Medulla oblongata (tissue), 1 donor: ENCODE measurements around the gene FLT4.

Source experiments
- DNase-seq: peaks from one replicate; pipeline ENCODE4 v3.0.0-alpha.2; 2015; ENCODE audit errors: extremely low spot score

The FLT4 gene

GRCh38 chr5:180642181-180642775, 7.1 kb downstream of the FLT4 start:
- no peak for DNase-seq

- no peak for DNase-seq
Measured at GRCh38 chr5:180641566-180641900, 7.9 kb downstream of the FLT4 start.

GRCh38 chr5:180640861-180641565, 8.4 kb downstream of the FLT4 start:
- no peak for DNase-seq

- DNase-seq: no peak
Measured at GRCh38 chr5:180640611-180640860, 8.9 kb downstream of the FLT4 start.

- DNase-seq: no peak
Measured at GRCh38 chr5:180639741-180640610, 9.4 kb downstream of the FLT4 start.

GRCh38 chr5:180639287-180639686, 10.1 kb downstream of the FLT4 start:
- DNase-seq: no peak

GRCh38 chr5:180637962-180638680, 11.3 kb downstream of the FLT4 start:
- DNase-seq: no peak

GRCh38 chr5:180636403-180637075, 12.9 kb downstream of the FLT4 start:
- no peak for DNase-seq

GRCh38 chr5:180636016-180636402, 13.4 kb downstream of the FLT4 start:
- no peak for DNase-seq

GRCh38 chr5:180633283-180634177, 15.9 kb downstream of the FLT4 start:
- no peak for DNase-seq

- no peak for DNase-seq
Measured at GRCh38 chr5:180632768-180633167, 16.6 kb downstream of the FLT4 start.

- DNase-seq: no peak
Measured at GRCh38 chr5:180631549-180632383, 17.6 kb downstream of the FLT4 start.

GRCh38 chr5:180630426-180630825, 19.0 kb downstream of the FLT4 start:
- DNase-seq: no peak

GRCh38 chr5:180629831-180630382, 19.5 kb downstream of the FLT4 start:
- DNase-seq: no peak

- no peak for DNase-seq
Measured at GRCh38 chr5:180628827-180629750, 20.3 kb downstream of the FLT4 start.

- no peak for DNase-seq
Measured at GRCh38 chr5:180628211-180628610, 21.2 kb downstream of the FLT4 start.

- no peak for DNase-seq
Measured at GRCh38 chr5:180627386-180628120, 21.8 kb downstream of the FLT4 start.
